GM03348 (cell line): ENCODE results near the gene PIAS3.
A peak's percentile ranks its signal among the peaks of the same experiment; 100 is the strongest.
"Not testable (repeated sequence)": the region's sequence is repeated elsewhere in the genome, so short reads cannot be mapped to it uniquely, and the experiment has no call there.

Experiments
- DNase-seq: peaks from one replicate; pipeline ENCODE4 v3.0.0; 2012; ENCODE audit warnings: low spot score

PIAS3 gene

DNA sequence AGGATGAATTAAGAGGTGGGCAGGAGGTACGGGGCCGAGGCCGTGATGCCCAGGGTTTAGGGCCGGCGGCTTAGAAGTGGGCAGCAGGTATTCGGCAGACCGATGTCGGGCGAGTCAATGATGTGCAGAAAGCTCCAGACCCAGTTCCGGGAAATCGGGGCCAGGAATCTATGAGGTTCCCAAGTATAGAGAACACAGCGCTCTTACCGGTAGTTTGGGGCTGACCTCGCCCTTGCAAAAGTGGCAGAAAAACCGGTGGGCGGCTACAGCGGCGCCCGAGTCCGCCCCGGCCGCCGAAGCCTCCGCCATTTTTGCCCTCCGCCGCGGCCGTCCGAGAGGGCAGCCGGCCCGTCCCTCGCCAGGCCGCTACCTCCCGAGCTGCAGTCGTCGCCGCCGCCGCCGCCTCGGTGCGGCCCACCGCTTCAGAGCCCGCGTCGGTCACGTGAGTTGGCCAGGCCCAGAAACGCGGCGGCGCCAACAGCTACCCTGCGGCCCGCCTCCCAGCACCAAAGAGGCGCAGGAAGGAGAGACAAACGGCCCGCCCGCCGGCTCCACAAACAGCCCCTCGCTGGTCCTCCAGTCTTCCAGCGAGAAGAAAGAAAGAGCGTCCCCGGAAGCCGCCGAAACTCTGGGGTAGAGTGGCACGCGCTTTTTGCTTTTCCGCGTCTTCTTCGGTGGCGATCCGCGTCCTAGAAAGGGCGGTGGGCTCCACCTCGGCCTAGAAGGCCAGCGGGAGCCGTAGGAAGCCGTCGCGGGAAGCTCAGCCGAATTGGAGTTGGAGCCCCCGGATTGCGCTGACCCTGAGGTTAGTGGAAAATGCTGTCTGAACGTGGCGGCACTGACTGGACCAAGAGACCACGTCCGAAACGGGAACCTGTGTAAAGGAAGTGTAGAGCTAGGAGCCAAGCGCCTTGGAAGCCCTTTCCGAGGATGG lies 35.0 kb downstream of the PIAS3 start, which contains the start of the genes POLR3C and RNF115:
Gene POLR3C, plus strand, starts transcription at position 636 of the 934 bp plus-strand sequence. CDS start 1,577 bp downstream, outside the sequence.
Gene RNF115, minus strand, starts transcription at position 531 of the 934 bp plus-strand sequence. Its CDS starts 222 bp downstream, at position 309.
- peak; percentile 93 for DNase-seq

DNA sequence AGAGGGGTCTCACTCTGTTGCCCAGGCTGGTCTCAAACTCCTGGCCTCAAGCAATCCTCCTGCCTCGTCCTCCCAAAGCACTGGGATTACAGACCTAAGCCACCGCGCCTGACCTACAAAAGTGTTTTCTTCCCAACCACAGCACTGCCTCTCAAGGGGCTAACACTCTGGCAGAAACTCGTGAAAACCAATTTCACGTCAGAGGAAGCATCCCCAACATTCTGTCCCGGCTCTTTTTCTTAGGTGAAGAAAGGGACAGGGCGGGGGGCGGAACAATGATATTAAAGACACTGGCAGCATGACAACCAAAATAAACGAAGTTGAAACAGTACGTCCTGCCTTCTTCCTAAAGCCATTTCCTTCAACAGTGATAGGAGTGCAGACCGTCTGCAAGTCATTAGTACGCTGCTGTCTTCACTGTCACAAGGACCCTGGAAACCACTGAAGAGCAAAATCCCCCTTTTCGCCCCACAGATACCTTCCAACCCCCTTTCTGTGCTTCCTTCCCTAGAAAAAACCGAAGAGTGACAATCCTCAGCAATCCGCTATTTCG lies 36.0 kb downstream of the PIAS3 start:
- not testable (repeated sequence) for DNase-seq

DNA sequence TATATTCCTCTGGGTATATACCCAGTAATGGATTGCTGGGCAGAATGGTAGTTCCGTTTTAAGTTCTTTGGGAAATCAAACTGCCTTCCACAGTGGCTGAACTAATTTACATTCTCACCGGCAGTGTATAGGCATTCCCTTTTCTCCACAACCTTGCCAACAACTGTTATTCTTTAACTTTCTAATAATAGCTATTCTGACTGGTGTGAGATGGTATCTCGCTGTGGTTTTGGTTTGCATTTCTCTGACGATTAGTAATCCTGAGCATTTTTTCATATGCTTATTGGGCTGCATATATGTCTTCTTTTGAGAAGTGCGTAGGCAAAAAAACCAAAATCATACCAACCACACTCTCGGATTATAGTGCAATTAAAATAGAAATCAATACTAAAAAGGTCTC lies 40.8 kb downstream of the PIAS3 start:
- not testable (repeated sequence) for DNase-seq

DNA sequence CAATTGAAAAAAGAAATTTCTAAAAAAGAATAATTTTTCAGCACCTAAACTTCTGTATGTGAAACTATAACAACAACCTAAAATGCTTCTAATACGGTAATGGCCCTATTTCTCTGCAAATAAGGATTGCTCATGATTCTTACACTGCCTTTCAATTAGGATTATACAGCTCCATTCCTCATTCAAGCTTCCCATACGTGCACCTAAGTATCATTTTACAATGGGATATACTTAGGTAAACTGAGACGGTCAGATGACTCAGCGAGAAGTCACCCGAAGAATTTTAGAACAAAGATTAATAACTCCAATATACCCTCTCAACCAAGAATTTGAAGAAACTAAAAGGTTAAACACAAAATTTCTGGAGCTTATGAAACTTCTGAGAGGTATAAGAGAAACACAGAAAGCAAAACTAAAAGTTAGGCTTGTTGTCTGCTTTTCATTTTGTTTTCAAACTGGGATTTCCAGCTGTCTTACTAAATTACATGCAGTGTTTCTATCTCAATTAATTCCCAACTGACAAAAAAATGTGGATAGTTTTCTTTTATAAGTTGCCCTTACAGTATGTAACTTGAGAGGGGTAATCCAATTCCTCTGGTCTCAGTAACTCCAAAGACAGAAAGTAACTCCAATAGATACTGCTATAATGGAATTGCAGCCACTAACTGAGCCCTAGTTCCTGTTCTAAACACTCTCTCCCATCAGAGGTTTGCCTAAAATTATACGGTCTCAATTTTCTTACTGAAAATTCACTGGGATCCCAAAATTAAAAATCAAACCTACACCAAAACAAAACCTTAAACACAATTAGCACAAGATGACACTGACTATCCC lies 45.7 kb downstream of the PIAS3 start:
- not testable (repeated sequence) for DNase-seq

DNA sequence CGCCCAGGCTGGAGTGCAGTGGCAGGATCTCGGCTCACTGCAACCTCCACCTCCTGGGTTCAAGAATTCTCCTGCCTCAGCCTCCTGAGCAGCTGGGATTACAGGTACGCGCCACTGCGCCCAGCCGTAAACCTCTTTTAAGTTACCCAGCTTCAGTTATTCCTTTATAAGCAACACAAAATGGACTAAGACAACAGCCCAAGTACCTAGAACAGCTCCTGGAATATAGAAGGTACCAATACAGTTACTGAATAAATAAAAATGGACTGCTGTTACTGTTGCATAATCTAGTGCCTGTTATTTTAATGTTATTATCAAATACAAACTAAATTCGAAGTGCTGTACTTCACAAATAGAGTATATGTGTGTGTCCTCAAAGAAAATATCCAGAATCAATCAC lies 52.0 kb downstream of the PIAS3 start:
- no peak for DNase-seq

DNA sequence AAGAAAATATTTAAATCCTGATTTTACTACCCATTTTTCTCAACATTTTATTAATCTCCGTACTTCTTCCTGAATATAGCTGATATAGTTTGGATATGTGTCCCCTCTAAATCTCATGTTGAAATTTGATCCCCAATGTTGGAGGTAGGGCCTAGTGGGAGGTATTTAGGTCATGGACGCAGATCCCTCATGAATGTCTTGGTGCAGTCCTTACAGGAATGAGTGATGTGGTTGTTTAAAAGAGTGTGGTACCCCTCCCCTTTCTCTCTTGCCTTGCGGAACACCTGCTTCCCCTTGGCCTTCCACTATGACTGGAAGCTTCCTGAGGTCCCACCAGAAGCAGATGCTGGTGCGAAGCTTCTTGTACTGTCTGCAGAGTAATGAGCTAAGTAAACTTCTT lies 52.5 kb downstream of the PIAS3 start:
- DNase-seq: no peak

DNA sequence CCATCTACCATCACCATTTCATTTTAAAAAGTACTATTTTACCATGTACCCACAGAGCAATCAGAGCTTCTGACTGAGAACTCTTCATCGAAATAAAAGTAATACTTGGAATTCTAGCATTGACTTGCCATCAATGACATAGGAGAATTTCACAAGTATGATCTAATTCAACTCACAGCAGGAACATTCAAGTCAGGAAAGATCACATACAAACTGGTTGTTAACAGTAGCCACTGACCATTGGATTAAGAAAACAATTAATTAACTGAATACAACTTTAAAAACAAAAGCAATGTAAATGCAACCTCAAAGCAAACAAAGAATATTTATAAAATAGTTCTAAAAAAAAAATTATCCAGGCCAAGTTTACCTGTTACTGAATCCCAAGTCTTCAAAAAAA lies 53.8 kb downstream of the PIAS3 start:
- DNase-seq: no peak

DNA sequence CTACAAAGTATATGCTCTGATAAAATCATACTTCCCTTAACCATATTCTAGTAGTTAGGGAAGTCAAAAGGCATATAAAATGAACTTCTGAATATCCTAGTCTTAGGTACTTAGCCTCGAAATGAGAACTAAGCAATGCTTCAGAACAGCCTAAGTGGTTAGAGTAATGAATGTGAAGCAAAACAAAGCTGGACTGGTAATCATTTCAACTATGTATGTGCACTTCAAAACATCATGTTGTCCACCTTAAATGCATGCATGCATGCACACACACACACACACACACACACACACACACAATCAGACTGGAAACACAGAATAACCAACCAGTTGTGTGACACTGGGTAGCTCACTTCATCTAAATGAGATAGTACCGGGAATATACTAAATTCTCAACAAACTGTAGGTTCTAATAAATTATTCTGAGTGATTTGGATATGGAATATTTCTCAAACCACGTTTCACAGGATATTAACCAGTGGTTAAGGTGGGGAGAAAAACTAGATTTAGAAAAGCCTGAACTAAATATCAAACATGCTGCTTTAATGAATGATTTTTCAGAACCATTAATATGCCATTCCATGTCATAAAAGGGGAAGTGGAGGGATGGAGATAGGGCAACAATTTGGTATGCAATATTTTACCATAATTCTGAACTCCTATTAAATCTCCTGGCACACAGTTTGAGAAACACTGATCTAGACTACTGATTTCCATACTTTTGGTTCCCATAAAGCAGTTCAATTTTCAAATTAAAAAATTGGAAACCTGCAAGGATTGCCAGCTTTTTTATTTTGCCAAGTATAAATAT lies 54.4 kb downstream of the PIAS3 start:
- no peak for DNase-seq

DNA sequence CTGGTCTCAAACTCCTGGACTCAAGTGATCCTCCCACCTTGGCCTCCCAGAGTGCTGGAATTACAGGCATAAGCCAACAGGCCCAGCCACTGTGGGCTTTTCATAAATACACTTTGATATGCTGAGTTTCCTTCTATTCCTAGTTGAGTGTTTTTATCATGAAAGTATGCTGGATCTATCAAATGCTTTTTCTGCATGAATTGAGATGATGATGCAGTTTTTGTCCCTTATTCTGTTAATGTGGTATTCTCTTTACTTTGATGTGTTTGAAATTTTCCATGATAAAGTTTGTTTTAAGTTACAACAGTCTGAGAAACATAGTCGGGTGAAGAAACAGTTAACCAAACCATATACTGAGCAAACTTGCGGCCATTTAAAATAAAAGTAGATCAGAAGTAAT lies 59.1 kb downstream of the PIAS3 start:
- no peak for DNase-seq
